Measurements from ENCODE around the gene SKAP2. TPM values are rescaled to one million over a fixed set of nuclear protein-coding genes. Genes with fewer than 3 reads are reported as not detected.
"Not testable (repeated sequence)": the region's sequence is repeated elsewhere in the genome, so short reads cannot be mapped to it uniquely, and the experiment has no call there.

SKAP2 gene
- total and polyA plus RNA-seq, 7 donors = 13.0 to 34.2 (median 19.3) TPM

- no peaks in the 10 kb centered on the region for H3K36me3 ChIP-seq
- no peak for DNase-seq
- TF ChIP-seq CTCF (IDR thresholded peaks at IDR 0.05) = no peak
- no peak for TF ChIP-seq POLR2A (IDR thresholded peaks at IDR 0.05)
- TF ChIP-seq POLR2AphosphoS5 (IDR thresholded peaks at IDR 0.05) = no peak
- no peak for TF ChIP-seq EP300 (IDR thresholded peaks at IDR 0.05)
- H3K27ac ChIP-seq = no peak overlapping the region
- intact Hi-C loops (cut with DNase I) = no loop called here
- H3K9me3 ChIP-seq = no peaks in the 10 kb centered on the region
- no peaks in the 10 kb centered on the region for H3K4me1 ChIP-seq
- no peaks in the 10 kb centered on the region for H3K27me3 ChIP-seq
- WGBS, 2 donors = 65 to 74% methylated on average over 4 of the region's 4 CpGs
- no peak overlapping the region for H3K4me3 ChIP-seq
These were observed 20.7 kb downstream of the SKAP2 start for GRCh38 chr7:26843705-26844104.

GRCh38 chr7:26842897-26843296 lies 21.5 kb downstream of the SKAP2 start:
- Histone ChIP-seq H3K9me3 (no peaks in the 10 kb centered on the region), H3K4me3 (no peak overlapping the region), H3K27me3 (no peaks in the 10 kb centered on the region), H3K36me3 (no peaks in the 10 kb centered on the region), H3K4me1 (no peaks in the 10 kb centered on the region), H3K27ac (no peak overlapping the region)
- DNase-seq = no peak
- intact Hi-C loops (cut with DNase I) = no loop called here
- TF ChIP-seq CTCF (IDR thresholded peaks at IDR 0.05) = no peak
- WGBS, 2 donors = 13 to 67% methylated on average over 2 of the region's 2 CpGs

GRCh38 chr7:26841003-26841739 lies 23.2 kb downstream of the SKAP2 start:
- H3K4me1 ChIP-seq = no peaks in the 10 kb centered on the region
- DNase-seq = no peak
- no peak overlapping the region for H3K27ac ChIP-seq
- H3K9me3 ChIP-seq = no peaks in the 10 kb centered on the region
- TF ChIP-seq POLR2A (IDR thresholded peaks at IDR 0.05) = no peak
- TF ChIP-seq CTCF (IDR thresholded peaks at IDR 0.05) = no peak
- no peak for TF ChIP-seq EP300 (IDR thresholded peaks at IDR 0.05)
- no peak for TF ChIP-seq POLR2AphosphoS5 (IDR thresholded peaks at IDR 0.05)
- H3K27me3 ChIP-seq = no peaks in the 10 kb centered on the region
- 28 to 67% methylated on average over 4 of the region's 4 CpGs for WGBS, 2 donors
- no peak overlapping the region for H3K4me3 ChIP-seq
- intact Hi-C loops (cut with DNase I) = no loop called here
- no peaks in the 10 kb centered on the region for H3K36me3 ChIP-seq

- DNase-seq; H3K27ac ChIP-seq; intact Hi-C loops (cut with DNase I); H3K4me1 ChIP-seq; H3K4me3 ChIP-seq; H3K36me3 ChIP-seq; H3K27me3 ChIP-seq; H3K9me3 ChIP-seq: not testable (repeated sequence)
- WGBS, 2 donors = 94 to 96% methylated on average over 3 of the region's 3 CpGs
These were observed 27.6 kb downstream of the SKAP2 start for GRCh38 chr7:26836793-26837192.

GRCh38 chr7:26815426-26815825 lies 49.0 kb downstream of the SKAP2 start:
- no peaks in the 10 kb centered on the region for H3K36me3 ChIP-seq
- H3K4me1 ChIP-seq = peaks cover 0 to 6% (median 0%) of the 10 kb centered on the region in 4 donors
- intact Hi-C loops (cut with DNase I) = no loop called here
- H3K27ac ChIP-seq = no peak overlapping the region
- no peak overlapping the region for H3K4me3 ChIP-seq
- H3K9me3 ChIP-seq = no peaks in the 10 kb centered on the region
- DNase-seq = no peak
- WGBS, 2 donors = 74 to 86% methylated on average over 3 of the region's 3 CpGs
- no peaks in the 10 kb centered on the region for H3K27me3 ChIP-seq
- TF ChIP-seq POLR2AphosphoS5 (IDR thresholded peaks at IDR 0.05) (no peak), EP300 (IDR thresholded peaks at IDR 0.05) (no peak), POLR2A (IDR thresholded peaks at IDR 0.05) (no peak), CTCF (IDR thresholded peaks at IDR 0.05) (no peak)
